HFFc6 (cell line): Measurements from ENCODE around the gene LYVE1. TPM values are rescaled to one million over a fixed set of nuclear protein-coding genes. Genes with fewer than 3 reads are reported as not detected.
A peak's percentile ranks its signal among the peaks of the same experiment; 100 is the strongest.

Experiments used
- DNase-seq: peaks from one replicate; pipeline ENCODE4 v3.0.0-alpha.2; 2018
- H3K27ac Mint-ChIP-seq: 2 replicates; pipeline ENCODE4 v1.8.0; 2020; ENCODE audit warnings: mild to moderate bottlenecking, mixed read lengths
- H3K27me3 Mint-ChIP-seq: 2 replicates; pipeline ENCODE4 v1.8.0; 2021; ENCODE audit warnings: mild to moderate bottlenecking, moderate library complexity, mixed read lengths; ENCODE audit not compliant: insufficient read depth
- H3K36me3 Mint-ChIP-seq: 2 replicates; pipeline ENCODE4 v1.8.0; 2021; ENCODE audit warnings: low read depth, mixed read lengths
- H3K4me1 Mint-ChIP-seq: 2 replicates; pipeline ENCODE4 v1.8.0; 2020; ENCODE audit warnings: low read depth, mixed read lengths
- H3K4me3 Mint-ChIP-seq: 2 replicates; pipeline ENCODE4 v1.8.0; 2020; ENCODE audit warnings: mild to moderate bottlenecking, moderate library complexity, mixed read lengths
- H3K9me3 Mint-ChIP-seq: 2 replicates; pipeline ENCODE4 v1.8.0; 2020; ENCODE audit warnings: mild to moderate bottlenecking, mixed read lengths
- CTCF ChIP-seq: fragments of 200-600 bp; sonication (generic); IDR thresholded peaks from 2 replicates; pipeline ENCODE4 v1.5.0; 2021; ENCODE audit warnings: antibody characterized with exemption, mild to moderate bottlenecking
- total RNA-seq, 6 experiments: library from RNA; stranded (reverse); fragmentation: NEBNext Ultra II Directional; extraction: Animal tissue kit (Norgen Biotek cat#: 25700); gene quantifications; 2 replicates in 1 of 6; 3 replicates in 5 of 6; pipeline ENCODE4 v1.2.3, GENCODE V29; 2021

Gene LYVE1
- total RNA-seq, 6 experiments from 2014 or later: 0.09 TPM; not detected in 5

GRCh38 chr11:10584071-10584501, 15.6 kb upstream of the LYVE1 start:
- H3K4me3 Mint-ChIP-seq: no peak overlapping the region
- no peak for TF ChIP-seq CTCF
- H3K36me3 Mint-ChIP-seq: peaks cover 32% of the 10 kb centered on the region
- peaks cover 64% of the 10 kb centered on the region for H3K4me1 Mint-ChIP-seq
- H3K9me3 Mint-ChIP-seq: no peaks in the 10 kb centered on the region
- no peak overlapping the region for H3K27ac Mint-ChIP-seq
- peaks cover 16% of the 10 kb centered on the region; the same call in 1 of the 2 replicates for H3K27me3 Mint-ChIP-seq
- no peak for DNase-seq

GRCh38 chr11:10581481-10582019, 13.1 kb upstream of the LYVE1 start:
- peak; percentile 15 for DNase-seq
- Mint-ChIP-seq H3K4me3 (no peak overlapping the region), H3K27me3 (peaks cover 16% of the 10 kb centered on the region; the same call in 1 of the 2 replicates), H3K36me3 (peaks cover 33% of the 10 kb centered on the region), H3K4me1 (peaks cover 42% of the 10 kb centered on the region), H3K27ac (peak overlapping the region; percentile 3; the same call in 1 of the 2 replicates), H3K9me3 (no peaks in the 10 kb centered on the region)
- TF ChIP-seq CTCF: no peak

GRCh38 chr11:10580623-10581022, 12.2 kb upstream of the LYVE1 start:
- Mint-ChIP-seq H3K36me3 (peaks cover 33% of the 10 kb centered on the region), H3K4me3 (no peak overlapping the region), H3K4me1 (peaks cover 47% of the 10 kb centered on the region), H3K27ac (no peak overlapping the region), H3K27me3 (peaks cover 11% of the 10 kb centered on the region; the same call in 1 of the 2 replicates), H3K9me3 (no peaks in the 10 kb centered on the region)
- no peak for DNase-seq
- no peak for TF ChIP-seq CTCF

- Mint-ChIP-seq H3K4me3 (no peak overlapping the region), H3K4me1 (peaks cover 44% of the 10 kb centered on the region), H3K36me3 (peaks cover 36% of the 10 kb centered on the region), H3K27ac (no peak overlapping the region), H3K27me3 (peaks cover 11% of the 10 kb centered on the region; the same call in 1 of the 2 replicates), H3K9me3 (no peaks in the 10 kb centered on the region)
- no peak for TF ChIP-seq CTCF
- DNase-seq: no peak
These were observed 11.2 kb upstream of the LYVE1 start for GRCh38 chr11:10579700-10580099.

GRCh38 chr11:10576035-10576398, 7.6 kb upstream of the LYVE1 start:
- H3K4me3 Mint-ChIP-seq: no peak overlapping the region
- H3K9me3 Mint-ChIP-seq: no peaks in the 10 kb centered on the region
- no peak for DNase-seq
- peaks cover 8% of the 10 kb centered on the region for H3K27me3 Mint-ChIP-seq
- H3K36me3 Mint-ChIP-seq: peaks cover 42% of the 10 kb centered on the region
- H3K4me1 Mint-ChIP-seq: peaks cover 10% of the 10 kb centered on the region
- H3K27ac Mint-ChIP-seq: no peak overlapping the region
- TF ChIP-seq CTCF: no peak
